ENCODE results near the gene IL1A. TPM values are rescaled to one million over a fixed set of nuclear protein-coding genes. Genes with fewer than 3 reads are reported as not detected.
"Not testable (repeated sequence)": the region's sequence is repeated elsewhere in the genome, so short reads cannot be mapped to it uniquely, and the experiment has no call there.

Gene IL1A
- total RNA-seq, 1 experiment from 2014 or later = 0.42 TPM

GRCh38 chr2:112833976-112834375 is 49.7 kb upstream of the IL1A start (continued):
- TF ChIP-seq ZNF512 (CRISPR knock-in tag; IDR thresholded peaks at IDR 0.05; ENCODE audit: borderline replicate concordance) (no peak), CDX4 (CRISPR knock-in tag; IDR thresholded peaks at IDR 0.05; ENCODE audit: borderline replicate concordance) (no peak), ZSCAN18 (CRISPR knock-in tag; IDR thresholded peaks at IDR 0.05) (no peak), NFYB (CRISPR knock-in tag; conservative IDR thresholded peaks at IDR 0.05; ENCODE audit: low read depth) (no peak)

- H3K27ac Mint-ChIP-seq; H3K36me3 Mint-ChIP-seq; H3K9me3 Mint-ChIP-seq; ATAC-seq; DNase-seq (ENCODE audit: low spot score); H3K27me3 Mint-ChIP-seq (ENCODE audit: low read depth); POLR2A ChIA-PET; H3K4me3 Mint-ChIP-seq: not testable (repeated sequence)
- CTCF ChIA-PET = interaction anchor here (2.2 kb wide), 1 partner anchor 84 kb away, joined by 8 read pairs; no protein-coding TSS in a partner anchor
- H3K4me1 Mint-ChIP-seq = peaks cover 16% of the 10 kb centered on the region
Observed at GRCh38 chr2:112833639-112833931, 49.3 kb upstream of the IL1A start.

GRCh38 chr2:112832841-112833638 is 48.7 kb upstream of the IL1A start:
- H3K4me1 Mint-ChIP-seq = peaks cover 11% of the 10 kb centered on the region
- TF ChIP-seq ZNF416 (CRISPR knock-in tag; IDR thresholded peaks at IDR 0.05) (no peak), NR2C2 (CRISPR knock-in tag; IDR thresholded peaks at IDR 0.05) (no peak), STAT6 (CRISPR knock-in tag; conservative IDR thresholded peaks at IDR 0.05; ENCODE audit: low read depth) (no peak), ZBTB21 (CRISPR knock-in tag; IDR thresholded peaks at IDR 0.05; ENCODE audit: borderline replicate concordance) (no peak), FOXP1 (CRISPR knock-in tag; IDR thresholded peaks at IDR 0.05; ENCODE audit: borderline replicate concordance) (no peak), CREM (CRISPR knock-in tag; IDR thresholded peaks at IDR 0.05) (no peak), E2F4 (CRISPR knock-in tag; IDR thresholded peaks at IDR 0.05; ENCODE audit: borderline replicate concordance, low read depth) (no peak), ZNF512 (CRISPR knock-in tag; IDR thresholded peaks at IDR 0.05; ENCODE audit: borderline replicate concordance) (no peak), PREB (CRISPR knock-in tag; IDR thresholded peaks at IDR 0.05; ENCODE audit: borderline replicate concordance) (no peak)
- POLR2A ChIA-PET = no interaction called here
- no peak overlapping the region for H3K27ac Mint-ChIP-seq
- no peaks in the 10 kb centered on the region for H3K9me3 Mint-ChIP-seq
- peaks cover 6% of the 10 kb centered on the region for H3K27me3 Mint-ChIP-seq (ENCODE audit: low read depth)
- CTCF ChIA-PET = interaction anchor here (2.2 kb wide), 1 partner anchor 83 kb away, joined by 8 read pairs; no protein-coding TSS in a partner anchor
- H3K4me3 Mint-ChIP-seq = no peak overlapping the region
- DNase-seq (ENCODE audit: low spot score) (no peak), ATAC-seq (no peak)
- no peaks in the 10 kb centered on the region for H3K36me3 Mint-ChIP-seq

All from WTC11 (cell line).